ENCODE results near the gene HBA1.

Gene HBA1

GRCh38 chr16:191831-192230 is 15.4 kb downstream of the HBA1 start:
- Histone ChIP-seq H3K4me1 (ENCODE audit: insufficient read depth, poor library complexity, severe bottlenecking) (no peaks in the 10 kb centered on the region), H3K9me3 (ENCODE audit: severe bottlenecking) (no peaks in the 10 kb centered on the region), H3K27me3 (ENCODE audit: insufficient read depth, poor library complexity, severe bottlenecking) (no peaks in the 10 kb centered on the region), H3K27ac (ENCODE audit: poor library complexity, severe bottlenecking) (no peak overlapping the region), H3K36me3 (ENCODE audit: low read depth) (peaks cover 88% of the 10 kb centered on the region), H3K4me3 (ENCODE audit: severe bottlenecking) (no peak overlapping the region)
- no peak for TF ChIP-seq CTCF (IDR thresholded peaks at IDR 0.05; ENCODE audit: poor library complexity, severe bottlenecking)
- DNase-seq (ENCODE audit: low spot score), result no peak
- no peak for ATAC-seq (ENCODE audit: low read depth)

GRCh38 chr16:192686-193085 is 16.2 kb downstream of the HBA1 start:
- H3K4me1 ChIP-seq (ENCODE audit: insufficient read depth, poor library complexity, severe bottlenecking), result no peaks in the 10 kb centered on the region
- H3K36me3 ChIP-seq (ENCODE audit: low read depth), result peaks cover 89% of the 10 kb centered on the region
- no peak for TF ChIP-seq CTCF (IDR thresholded peaks at IDR 0.05; ENCODE audit: poor library complexity, severe bottlenecking)
- no peaks in the 10 kb centered on the region for H3K27me3 ChIP-seq (ENCODE audit: insufficient read depth, poor library complexity, severe bottlenecking)
- DNase-seq (ENCODE audit: low spot score) (no peak), ATAC-seq (ENCODE audit: low read depth) (no peak)
- no peak overlapping the region for H3K27ac ChIP-seq (ENCODE audit: poor library complexity, severe bottlenecking)
- H3K9me3 ChIP-seq (ENCODE audit: severe bottlenecking), result no peaks in the 10 kb centered on the region
- no peak overlapping the region for H3K4me3 ChIP-seq (ENCODE audit: severe bottlenecking)

- ATAC-seq (ENCODE audit: low read depth), result no peak
- TF ChIP-seq CTCF (IDR thresholded peaks at IDR 0.05; ENCODE audit: poor library complexity, severe bottlenecking), result no peak
- no peak for DNase-seq (ENCODE audit: low spot score)
- no peak overlapping the region for H3K4me3 ChIP-seq (ENCODE audit: severe bottlenecking)
- H3K4me1 ChIP-seq (ENCODE audit: insufficient read depth, poor library complexity, severe bottlenecking), result no peaks in the 10 kb centered on the region
- H3K36me3 ChIP-seq (ENCODE audit: low read depth), result peaks cover 92% of the 10 kb centered on the region
- no peaks in the 10 kb centered on the region for H3K9me3 ChIP-seq (ENCODE audit: severe bottlenecking)
- H3K27ac ChIP-seq (ENCODE audit: poor library complexity, severe bottlenecking), result no peak overlapping the region
- H3K27me3 ChIP-seq (ENCODE audit: insufficient read depth, poor library complexity, severe bottlenecking), result no peaks in the 10 kb centered on the region
These were observed 17.0 kb downstream of the HBA1 start for GRCh38 chr16:193441-193840.

GRCh38 chr16:194516-194915 is 18.0 kb downstream of the HBA1 start:
- Histone ChIP-seq H3K27ac (ENCODE audit: poor library complexity, severe bottlenecking) (no peak overlapping the region), H3K4me3 (ENCODE audit: severe bottlenecking) (no peak overlapping the region), H3K36me3 (ENCODE audit: low read depth) (peaks cover 91% of the 10 kb centered on the region), H3K4me1 (ENCODE audit: insufficient read depth, poor library complexity, severe bottlenecking) (no peaks in the 10 kb centered on the region), H3K9me3 (ENCODE audit: severe bottlenecking) (no peaks in the 10 kb centered on the region), H3K27me3 (ENCODE audit: insufficient read depth, poor library complexity, severe bottlenecking) (no peaks in the 10 kb centered on the region)
- no peak for TF ChIP-seq CTCF (IDR thresholded peaks at IDR 0.05; ENCODE audit: poor library complexity, severe bottlenecking)
- ATAC-seq (ENCODE audit: low read depth) (no peak), DNase-seq (ENCODE audit: low spot score) (no peak)

GRCh38 chr16:200388-200787 is 23.9 kb downstream of the HBA1 start:
- Histone ChIP-seq H3K27me3 (ENCODE audit: insufficient read depth, poor library complexity, severe bottlenecking) (no peaks in the 10 kb centered on the region), H3K4me1 (ENCODE audit: insufficient read depth, poor library complexity, severe bottlenecking) (peaks cover 3% of the 10 kb centered on the region), H3K27ac (ENCODE audit: poor library complexity, severe bottlenecking) (no peak overlapping the region), H3K36me3 (ENCODE audit: low read depth) (peaks cover 76% of the 10 kb centered on the region), H3K4me3 (ENCODE audit: severe bottlenecking) (no peak overlapping the region), H3K9me3 (ENCODE audit: severe bottlenecking) (no peaks in the 10 kb centered on the region)
- ATAC-seq (ENCODE audit: low read depth) (peak; percentile 73; the same call in 2 of the 3 replicates), DNase-seq (ENCODE audit: low spot score) (no peak)
- no peak for TF ChIP-seq CTCF (IDR thresholded peaks at IDR 0.05; ENCODE audit: poor library complexity, severe bottlenecking)
